ENCODE data around the gene BUB3. TPM values are rescaled to one million over a fixed set of nuclear protein-coding genes. Genes with fewer than 3 reads are reported as not detected.

Gene BUB3
- total and polyA plus RNA-seq, 2 of the 8 experiments (the other 6 are each of a cell fraction or from before 2014, with no cell fraction given) = 183 to 207 TPM

DNA sequence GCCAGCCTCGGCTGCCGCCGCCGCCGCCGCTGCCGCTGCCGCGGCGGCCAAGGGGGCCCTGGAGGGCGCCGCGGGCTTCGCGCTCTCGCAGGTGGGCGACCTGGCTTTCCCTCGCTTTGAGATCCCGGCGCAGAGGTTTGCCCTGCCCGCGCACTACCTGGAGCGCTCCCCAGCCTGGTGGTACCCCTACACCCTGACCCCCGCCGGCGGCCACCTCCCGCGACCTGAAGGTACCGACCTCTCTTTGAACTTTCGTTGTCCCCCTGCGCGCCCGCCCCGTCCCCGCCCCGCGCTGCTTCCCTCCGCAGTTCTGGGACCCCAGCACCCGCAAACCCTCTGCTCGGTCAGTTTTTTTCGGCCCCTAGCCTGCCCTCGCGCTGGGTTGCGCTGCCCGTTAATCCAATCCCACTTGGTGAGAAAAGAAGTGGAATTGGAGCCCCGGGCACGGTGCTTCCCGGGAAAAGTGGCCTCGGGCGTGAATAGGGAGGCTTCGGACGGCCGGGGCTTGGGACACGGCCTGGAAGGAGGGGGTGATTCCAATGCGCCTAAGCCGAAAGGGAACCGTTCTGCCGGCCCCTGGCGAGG, 17.9 kb upstream of the BUB3 start:
- Histone ChIP-seq H3K36me3 (ENCODE audit: control insufficient read depth in 2 of 4, insufficient read depth in 4 of 4, low read length in 3 of 4) (no peaks in the 10 kb centered on the region; a peak in 1 of 8 replicates), H2AFZ (ENCODE audit: low read length) (no peak overlapping the region), H2BK20ac (ENCODE audit: low read length) (no peak overlapping the region), H2BK15ac (ENCODE audit: low read length) (no peak overlapping the region), H4K5ac (ENCODE audit: insufficient read length, low read depth, low read length) (no peak overlapping the region), H3K27me3 (replicated peaks in 1 of 4; ENCODE audit: control insufficient read depth in 3 of 4, extremely low read depth in 1 of 4, insufficient read depth in 3 of 4, low read length in 3 of 4) (peaks cover 76 to 99% (median 95%) of the 10 kb centered on the region in 4 experiments), H3K23ac (ENCODE audit: insufficient read length) (no peak overlapping the region), H2AK5ac (ENCODE audit: low read depth, low read length) (no peak overlapping the region), H3K79me1 (ENCODE audit: low read depth, low read length) (no peaks in the 10 kb centered on the region), H2BK120ac (replicated peaks; ENCODE audit: low read depth, low read length) (no peak overlapping the region), H3K4me1 (replicated peaks in 1 of 4; ENCODE audit: control insufficient read depth in 3 of 4, insufficient read depth in 4 of 4, low read length in 3 of 4) (peaks cover 7 to 43% (median 28%) of the 10 kb centered on the region in 4 experiments), H3K56ac (replicated peaks; ENCODE audit: insufficient read length, low read depth, low read length) (no peak overlapping the region), H3K4me3 (ENCODE audit: extremely low read depth in 1 of 4, insufficient read depth in 2 of 4, low read depth in 3 of 4, low read length in 4 of 4) (peak overlapping the region; percentile 19 to 59 (median 34)), H3K18ac (ENCODE audit: extremely low read depth, low read length) (peak overlapping the region; percentile 15; the same call in 1 of the 2 replicates), H4K91ac (replicated peaks; ENCODE audit: insufficient read length, low read length) (peak overlapping the region; percentile 8), H2BK12ac (ENCODE audit: low read depth, low read length) (peak overlapping the region; percentile 94; the same call in 1 of the 2 replicates), H3K14ac (ENCODE audit: insufficient read length) (no peak overlapping the region), H3K9ac (replicated peaks in 1 of 4; ENCODE audit: extremely low read depth in 1 of 4, low read depth in 3 of 4, low read length in 3 of 4) (no peak overlapping the region), H3K9me3 (ENCODE audit: insufficient read depth in 2 of 2, low read depth in 1 of 2, low read length in 1 of 2) (no peaks in the 10 kb centered on the region), H3K23me2 (ENCODE audit: low read depth, low read length) (peaks cover 21% of the 10 kb centered on the region; the same call in 1 of the 2 replicates), H4K20me1 (replicated peaks in 1 of 2; ENCODE audit: control insufficient read depth in 1 of 2, insufficient read depth in 2 of 2, low read length in 2 of 2) (peaks cover 7 to 17% of the 10 kb centered on the region in 2 experiments), H2BK5ac (ENCODE audit: low read depth, low read length) (no peak overlapping the region), H3K79me2 (ENCODE audit: control insufficient read depth in 1 of 2, insufficient read depth in 2 of 2, low read length in 2 of 2) (no peaks in the 10 kb centered on the region), H3K4me2 (ENCODE audit: insufficient read depth in 1 of 2, low read depth in 2 of 2, low read length in 2 of 2) (peak overlapping the region; percentile 48 to 95), H3K4ac (replicated peaks; ENCODE audit: insufficient read length, low read depth, low read length) (no peak overlapping the region), H3K27ac (ENCODE audit: low read depth, low read length) (no peak overlapping the region), H4K8ac (ENCODE audit: extremely low read depth, insufficient read depth, low read length) (peak overlapping the region; percentile 63; the same call in 1 of the 2 replicates)
- CTCF ChIA-PET (ENCODE audit: partially characterized antibody) = interaction anchor here (1.1 to 1.6 kb wide), 5 partner anchors 10 to 422 kb away, joined by 3 to 12 read pairs (median 5); partner anchors contain the start of gene HMX2
- TF ChIP-seq RNF2 (IDR thresholded peaks at IDR 0.05; ENCODE audit: borderline replicate concordance, low read depth, low read length, missing control alignments, poor library complexity, severe bottlenecking) (peak; percentile 95), FOSL1 (IDR thresholded peaks at IDR 0.05; ENCODE audit: insufficient read depth, low read depth, low read length) (no peak)
- TF ChIP-seq, protein P1, sequence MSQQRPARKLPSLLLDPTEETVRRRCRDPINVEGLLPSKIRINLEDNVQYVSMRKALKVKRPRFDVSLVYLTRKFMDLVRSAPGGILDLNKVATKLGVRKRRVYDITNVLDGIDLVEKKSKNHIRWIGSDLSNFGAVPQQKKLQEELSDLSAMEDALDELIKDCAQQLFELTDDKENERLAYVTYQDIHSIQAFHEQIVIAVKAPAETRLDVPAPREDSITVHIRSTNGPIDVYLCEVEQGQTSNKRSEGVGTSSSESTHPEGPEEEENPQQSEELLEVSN (IDR thresholded peaks at IDR 0.05) = peak; percentile 69
- POLR2A ChIA-PET (ENCODE audit: partially characterized antibody) = interaction anchor here (0.7 to 1.6 kb wide), 5 partner anchors 10 to 19 kb away, joined by 3 to 10 read pairs (median 8); partner anchors contain the start of genes BUB3 and HMX2
- 1% methylated on average over 18 of the region's 59 CpGs; no CpG with 5 or more reads in 1 of the 2 experiments for WGBS, 2 experiments (ENCODE audit: extremely low coverage in 1 of 2, insufficient coverage in 1 of 2, insufficient read length in 1 of 2, insufficient replicate concordance in 2 of 2, low coverage in 1 of 2, low lambda C conversion rate in 2 of 2, missing lambda C conversion rate in 1 of 2)
- FAIRE-seq = no peak
- DNase-seq (ENCODE audit: low read depth in 1 of 2, low spot score in 2 of 2) = peak in 1 of 2 experiments; percentile 79

Data from H1 (cell line).